ENCODE data around the gene MAPK9.

Gene MAPK9

DNA sequence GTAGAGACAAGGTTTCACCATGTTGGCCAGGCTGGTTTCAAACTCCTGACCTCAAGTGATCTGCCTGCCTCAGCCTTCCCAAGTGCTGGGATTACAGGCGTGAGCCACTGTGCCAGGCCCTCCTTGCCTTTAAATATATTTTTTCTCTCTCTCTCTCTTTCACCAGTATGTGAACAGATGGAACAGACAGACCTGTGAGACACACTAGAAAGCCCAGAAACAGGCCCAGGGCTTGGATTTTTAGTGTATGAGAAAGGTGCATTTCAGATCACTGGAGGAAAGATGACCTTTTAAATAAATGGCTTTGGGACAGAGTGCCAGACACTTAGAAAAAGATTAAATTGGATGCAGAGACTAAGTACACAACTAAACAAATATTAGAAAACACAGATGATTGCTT, 86.0 kb downstream of the MAPK9 start:
- DNase-seq (ENCODE audit: low spot score): no peak

DNA sequence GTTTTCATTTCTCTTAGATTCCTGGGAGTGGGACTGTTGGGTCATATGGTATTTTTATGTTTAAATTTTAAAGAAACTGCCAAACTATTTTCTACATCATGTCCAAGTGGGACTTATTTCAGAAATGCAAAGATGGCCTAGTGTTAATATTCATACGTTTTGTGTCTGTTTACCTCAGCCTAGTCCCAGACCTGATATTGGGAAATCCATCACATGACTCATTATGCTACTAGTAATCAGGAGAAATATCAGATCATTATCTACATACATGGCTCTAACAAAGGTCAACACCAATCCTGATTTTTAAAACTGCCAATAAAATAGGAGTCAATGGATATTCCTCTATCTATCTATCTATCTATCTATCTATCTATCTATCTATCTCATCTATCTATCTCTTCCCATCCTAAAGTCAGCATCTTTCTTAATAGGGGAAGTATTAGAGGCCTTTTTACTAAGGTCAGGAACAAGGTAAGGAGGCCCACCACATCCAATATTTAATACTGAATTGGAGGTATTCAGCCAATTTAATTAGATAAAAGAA, 87.5 kb downstream of the MAPK9 start:
- no peak for DNase-seq (ENCODE audit: low spot score)

DNA sequence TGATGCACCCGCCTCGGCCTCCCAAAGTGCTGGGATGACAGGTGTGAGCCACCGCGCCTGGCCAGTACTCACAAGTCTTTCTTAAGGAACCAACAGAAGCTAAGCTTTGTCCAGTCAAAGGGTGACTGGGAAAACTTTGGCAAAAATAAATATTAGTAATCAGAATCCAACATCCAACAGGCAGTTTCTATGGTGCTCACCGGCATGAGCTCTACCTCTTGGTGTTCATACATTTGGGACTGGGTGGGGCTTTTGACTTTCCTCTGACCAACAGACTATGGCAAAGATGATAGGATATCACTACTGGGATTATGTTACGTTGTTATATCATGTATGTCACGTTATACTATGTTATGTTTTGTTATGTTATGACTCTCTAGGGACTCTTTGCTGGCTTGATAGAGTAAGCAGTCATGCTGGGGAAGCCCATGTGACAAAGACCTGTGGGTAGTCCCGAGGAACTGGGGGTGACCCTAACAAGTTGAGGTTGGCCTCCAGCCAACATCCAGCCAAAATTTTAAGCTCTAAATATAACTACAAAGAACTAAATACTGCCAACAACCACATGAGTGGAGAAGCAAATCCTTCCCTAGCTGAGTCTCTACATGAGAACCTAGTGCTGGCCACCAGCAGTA, 88.8 kb downstream of the MAPK9 start:
- DNase-seq (ENCODE audit: low spot score): no peak

DNA sequence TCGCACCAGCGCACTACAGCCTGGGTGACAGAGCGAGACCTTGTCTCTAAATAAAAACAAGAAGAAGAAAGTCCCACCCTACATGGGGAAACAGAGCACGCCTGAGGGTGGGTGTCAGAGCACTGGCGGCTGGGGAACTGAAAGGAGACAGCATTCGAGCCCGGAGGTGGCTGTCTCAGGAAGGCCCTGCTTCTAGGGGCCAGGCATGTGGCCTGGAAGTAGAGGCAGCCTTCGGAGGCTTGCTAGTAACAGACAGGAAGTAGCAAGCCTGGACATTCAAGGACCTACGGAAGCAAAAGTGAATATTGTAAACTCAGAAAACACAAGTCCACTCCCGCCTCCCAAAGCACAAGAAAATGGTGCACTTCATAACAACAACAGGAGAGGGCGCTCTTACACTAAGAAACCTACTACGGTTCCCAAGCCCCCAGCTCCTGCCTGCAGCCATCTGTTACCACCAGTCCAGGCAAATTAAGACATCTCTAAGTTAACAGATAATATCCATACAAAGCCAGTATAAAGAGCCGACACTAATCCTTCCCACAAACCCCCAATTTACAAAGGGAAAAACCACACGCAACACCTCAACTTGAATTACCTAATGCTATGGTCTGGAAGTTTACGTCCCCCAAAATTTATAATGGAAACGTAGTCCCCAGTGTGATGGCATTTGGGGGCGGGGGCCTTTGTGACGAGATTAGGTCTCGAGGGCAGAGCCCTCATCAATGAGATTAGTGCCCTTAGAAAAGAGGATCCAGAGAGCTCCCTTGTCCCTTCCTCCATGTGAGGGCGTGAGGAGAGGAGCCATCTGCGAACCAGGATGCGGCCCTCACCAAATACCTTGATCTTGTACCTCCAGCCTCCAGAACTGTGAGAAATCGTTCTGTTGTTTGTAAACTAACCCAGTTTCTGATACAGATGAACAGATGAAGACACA, 90.6 kb downstream of the MAPK9 start:
- DNase-seq (ENCODE audit: low spot score): peak; percentile 10

DNA sequence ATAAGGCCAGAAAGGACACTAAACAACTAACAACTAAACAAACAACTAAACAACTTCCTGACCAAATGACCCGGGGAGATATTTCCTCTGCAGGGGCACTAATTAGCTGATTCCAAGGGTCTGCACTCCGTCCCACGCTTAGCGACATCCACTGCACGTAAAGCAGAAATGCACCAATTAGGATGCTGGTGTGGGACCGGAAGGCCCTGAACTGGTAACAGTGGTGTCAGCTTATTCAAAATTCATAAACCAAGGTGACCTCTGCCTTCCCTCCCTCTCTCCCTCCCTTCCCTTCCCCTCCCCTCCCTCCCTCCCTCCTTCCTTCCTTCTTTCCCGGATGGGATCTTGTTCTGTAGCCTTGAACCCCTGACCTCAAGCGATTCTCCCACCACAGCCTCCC, 92.5 kb downstream of the MAPK9 start:
- DNase-seq (ENCODE audit: low spot score): no peak

DNA sequence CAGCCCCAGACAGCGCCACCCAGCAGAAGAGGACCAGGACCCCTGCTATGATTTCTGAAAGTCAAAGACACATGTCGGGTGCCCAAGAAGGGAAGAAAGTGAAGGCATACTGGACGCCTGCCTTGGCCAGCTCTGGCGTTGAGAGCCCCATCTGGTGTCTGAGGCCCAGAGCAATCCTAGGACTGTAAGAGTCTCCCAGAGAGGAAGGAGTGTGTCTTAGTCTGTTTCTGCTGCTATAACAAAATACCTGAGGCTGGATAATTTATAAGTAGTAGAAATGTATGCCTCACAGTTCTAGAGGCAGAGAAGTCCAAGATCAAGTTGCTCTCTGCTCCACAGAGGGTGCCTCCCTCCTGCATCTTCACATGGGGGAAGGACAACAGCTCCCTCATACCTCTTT, 93.7 kb downstream of the MAPK9 start:
- no peak for DNase-seq (ENCODE audit: low spot score)

DNA sequence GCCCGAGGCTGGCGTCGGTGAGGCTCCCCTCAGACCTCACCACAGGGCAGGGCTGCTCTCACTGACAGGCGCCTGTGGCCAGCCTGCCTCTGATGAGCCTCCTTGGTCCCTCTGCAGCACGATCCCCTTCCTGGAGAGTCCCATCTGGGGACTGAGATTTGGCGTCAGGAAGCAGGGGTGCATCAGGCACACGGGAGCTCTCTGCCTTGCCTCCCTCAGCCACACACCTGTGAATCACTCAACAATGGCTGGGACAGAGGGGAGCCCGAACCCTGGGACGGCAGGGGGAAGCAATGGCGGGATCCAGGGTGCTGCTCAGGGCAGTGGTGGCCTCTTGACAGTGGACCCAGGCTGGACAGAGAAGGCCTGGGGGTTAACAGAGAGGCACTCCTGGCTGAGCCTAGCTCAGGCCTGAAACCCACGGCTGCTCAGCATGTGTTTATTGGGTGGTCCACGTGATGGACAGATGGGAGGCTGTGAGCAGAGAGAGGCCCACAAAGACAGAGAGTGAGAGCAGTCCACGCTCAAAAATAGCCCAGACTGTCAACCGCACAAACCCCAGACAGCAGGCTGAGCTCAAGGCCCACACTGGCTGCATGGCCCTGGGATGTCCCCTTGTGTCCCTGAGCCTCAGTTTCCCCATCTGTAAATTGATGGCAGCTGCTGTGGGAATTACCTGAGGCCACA, 94.7 kb downstream of the MAPK9 start:
- no peak for DNase-seq (ENCODE audit: low spot score)

DNA sequence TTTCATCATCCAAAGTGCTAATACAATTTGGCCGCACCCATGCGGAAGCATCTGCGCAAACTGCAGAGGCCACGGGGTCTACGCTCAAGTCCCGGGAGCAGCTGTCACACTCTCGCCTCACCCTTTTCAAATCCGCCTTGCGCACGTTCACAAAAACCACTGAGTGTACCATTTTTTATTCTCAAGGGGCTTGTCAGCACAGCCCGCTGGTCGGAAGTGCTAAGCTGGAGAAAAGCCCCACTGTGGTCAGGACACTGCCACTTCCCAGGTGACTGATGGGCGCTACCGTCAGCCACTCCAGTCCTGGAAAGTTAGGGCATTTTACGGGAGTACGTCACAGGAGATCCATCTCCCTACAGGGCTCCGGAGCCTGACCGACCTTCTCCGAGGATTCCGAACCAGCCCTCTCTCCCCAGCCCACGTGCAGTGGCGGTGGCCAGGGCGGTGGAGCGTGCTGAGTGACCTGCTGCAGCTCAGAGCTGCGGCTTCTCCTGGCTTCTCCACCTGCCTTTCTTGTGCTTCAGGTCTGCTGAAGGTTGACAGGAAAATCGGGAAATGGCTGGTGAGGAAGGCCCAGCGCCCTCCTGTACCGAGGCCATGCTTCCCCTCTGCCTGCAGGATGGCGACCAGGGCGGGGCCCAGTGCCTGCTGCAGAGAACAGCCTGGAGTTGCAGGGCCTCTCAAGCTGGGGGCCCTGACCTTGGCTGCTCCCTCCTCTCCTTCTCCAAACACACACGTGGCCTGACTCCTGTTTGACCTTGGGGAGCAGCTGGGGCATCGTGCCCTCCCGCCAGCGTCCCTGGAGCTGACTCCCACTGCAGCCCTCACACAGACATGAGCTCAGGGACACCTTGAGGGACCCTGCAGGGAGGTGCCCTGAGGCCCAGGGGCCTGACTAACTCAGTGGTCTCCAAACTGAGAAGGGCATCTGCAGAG, 97.2 kb downstream of the MAPK9 start:
- no peak for DNase-seq (ENCODE audit: low spot score)

DNA sequence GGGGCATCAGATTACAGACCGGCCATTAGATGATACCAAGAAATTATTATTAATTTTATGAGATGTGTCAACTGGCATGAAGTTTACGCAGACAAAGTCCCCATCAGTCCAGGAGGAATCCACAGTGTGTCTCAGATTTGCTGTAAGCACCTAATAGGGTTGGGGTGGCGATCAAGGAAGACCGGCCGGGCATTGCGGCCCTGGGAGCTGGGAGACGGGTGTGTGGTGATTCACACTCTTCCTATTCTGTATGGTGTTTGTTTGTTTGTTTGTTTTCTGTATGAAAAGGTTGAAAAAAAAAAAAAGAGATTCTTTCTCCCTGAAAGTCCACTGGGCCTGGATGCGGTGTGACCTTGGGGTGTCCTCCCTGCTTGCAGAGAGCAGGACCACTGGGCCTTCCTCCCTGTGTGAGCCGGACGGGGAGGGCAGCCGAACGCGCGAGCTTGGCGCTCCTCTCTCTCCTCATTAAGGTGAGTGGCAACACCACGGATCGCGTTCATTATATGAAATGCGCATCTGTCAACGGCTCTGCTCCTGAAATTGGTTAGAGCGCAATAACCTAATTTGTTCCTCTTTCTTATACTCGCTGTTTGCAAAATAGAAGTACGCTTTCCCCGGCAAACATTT, 98.0 kb downstream of the MAPK9 start:
- DNase-seq (ENCODE audit: low spot score): no peak

DNA sequence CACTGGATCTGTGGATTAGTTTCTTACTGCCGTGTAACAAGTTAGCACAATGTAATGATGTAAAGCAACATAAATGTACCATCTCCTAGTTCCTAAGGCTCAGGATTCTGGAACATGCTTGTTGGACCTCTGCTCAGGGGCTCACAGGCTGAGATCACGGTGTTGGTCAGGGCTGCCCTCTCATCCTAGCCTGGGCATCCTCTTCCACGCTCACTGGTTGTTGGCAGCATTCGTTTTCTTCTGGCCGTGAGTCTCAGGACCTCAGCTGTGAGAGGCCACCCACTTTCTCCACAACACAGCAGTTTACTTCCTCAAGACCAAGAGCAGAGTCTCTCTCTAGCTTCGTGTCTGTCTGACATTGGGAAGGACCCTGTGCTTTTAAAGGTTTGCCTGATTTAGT, 100.2 kb downstream of the MAPK9 start:
- no peak for DNase-seq (ENCODE audit: low spot score)

DNA sequence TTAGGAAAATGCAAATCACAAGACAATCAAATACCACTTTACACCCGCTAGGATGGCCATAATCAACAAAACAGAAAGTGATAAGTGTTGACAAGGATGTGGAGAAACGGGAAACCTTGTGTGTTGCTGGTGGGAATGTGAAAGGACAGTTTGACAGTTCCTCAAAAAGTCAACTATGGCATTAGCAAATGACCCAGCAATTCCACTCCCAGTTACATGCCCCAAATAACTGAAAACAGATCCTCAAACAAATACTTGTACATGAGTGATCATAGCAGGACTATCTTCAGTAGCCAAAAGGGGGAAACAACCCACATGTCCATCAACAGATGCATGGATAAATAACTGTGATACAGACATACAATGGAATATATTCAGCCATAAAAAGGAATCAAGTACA, 104.1 kb downstream of the MAPK9 start:
- DNase-seq (ENCODE audit: low spot score): no peak
